Parietal lobe (tissue), 1 donor: ENCODE results near the gene LNPK. TPM values are rescaled to one million over a fixed set of nuclear protein-coding genes. Genes with fewer than 3 reads are reported as not detected.

Experiments used
- total RNA-seq: library from RNA; depleted of rRNA; stranded (reverse); fragments of >200 nt; gene quantifications from one replicate; pipeline ENCODE4 v1.2.3, GENCODE V29; 2014

Gene LNPK
- 68.2 TPM for total RNA-seq

GRCh38 chr2:176001916-176002687 is at the start of gene LNPK:
LNPK (minus strand) TSS chr2:176002267; CDS start chr2:175995584, 6,683 bp downstream.

Other genes with a start within 250 kb of the LNPK start
- gene EVX2, start 81.7 kb upstream of the LNPK start, total RNA-seq = not detected
- not detected for gene HOXD13, start 90.5 kb upstream of the LNPK start, total RNA-seq
- gene HOXD12, start 97.5 kb upstream of the LNPK start, total RNA-seq = not detected
- gene HOXD11, start 105.0 kb upstream of the LNPK start, total RNA-seq = not detected
- gene HOXD10, start 114.5 kb upstream of the LNPK start, total RNA-seq = not detected
- not detected for gene HOXD9, start 120.5 kb upstream of the LNPK start, total RNA-seq
- not detected for gene HOXD8, start 127.4 kb upstream of the LNPK start, total RNA-seq
- gene HOXD4, start 149.3 kb upstream of the LNPK start, total RNA-seq = not detected
- gene HOXD3, start 155.0 kb upstream of the LNPK start, total RNA-seq = not detected
- gene HOXD1, start 186.4 kb upstream of the LNPK start, total RNA-seq = not detected